Stimulated activated CD4-positive, alpha-beta T cell treated with anti-CD3 and anti-CD28 coated beads, Interleukin-1b, Interleukin-23, amount 100 ng/mL, for 24 hours (primary cell): ENCODE results near the gene NRTN.

ENCODE experiments used
- DNase-seq, 4 experiments: peaks; one replicate each; pipeline ENCODE4 v3.0.0-alpha.2; 2020; ENCODE audit warnings: low read depth in 4 of 4, low spot score in 1 of 4

The NRTN gene

DNA sequence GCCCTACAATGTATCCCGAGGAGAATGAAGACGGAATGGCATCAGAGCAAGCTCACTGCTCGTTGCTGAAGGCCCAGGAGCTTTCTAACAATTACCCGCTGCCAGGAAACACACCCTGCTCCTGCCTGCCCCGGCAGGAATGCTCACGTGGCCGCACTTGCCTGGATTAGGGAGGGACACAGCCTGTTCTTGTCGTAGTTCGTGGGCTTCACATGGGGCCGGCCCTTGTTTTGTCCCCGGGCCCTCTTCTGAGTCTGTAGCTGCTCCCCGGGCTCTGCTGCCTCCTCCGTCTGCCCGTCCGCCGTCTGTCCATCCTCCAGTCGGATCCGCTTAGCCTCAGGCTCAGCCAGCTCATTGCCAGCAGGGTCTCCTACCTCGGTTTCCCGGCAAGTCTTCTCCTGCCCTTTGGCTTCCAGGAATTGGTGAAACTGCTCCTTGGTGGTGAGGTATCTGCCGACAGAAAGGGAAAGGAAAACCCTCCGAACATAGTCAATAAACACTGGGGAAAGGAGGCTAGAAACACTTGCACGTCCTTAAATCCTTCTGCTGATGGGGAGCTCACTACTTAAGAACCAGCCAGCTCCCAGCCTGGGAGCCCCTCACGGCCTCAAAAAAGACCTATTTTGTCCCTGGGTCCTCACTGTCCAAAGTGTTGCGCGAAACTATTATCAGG lies 14.8 kb upstream of the NRTN start:
- no peak for DNase-seq

DNA sequence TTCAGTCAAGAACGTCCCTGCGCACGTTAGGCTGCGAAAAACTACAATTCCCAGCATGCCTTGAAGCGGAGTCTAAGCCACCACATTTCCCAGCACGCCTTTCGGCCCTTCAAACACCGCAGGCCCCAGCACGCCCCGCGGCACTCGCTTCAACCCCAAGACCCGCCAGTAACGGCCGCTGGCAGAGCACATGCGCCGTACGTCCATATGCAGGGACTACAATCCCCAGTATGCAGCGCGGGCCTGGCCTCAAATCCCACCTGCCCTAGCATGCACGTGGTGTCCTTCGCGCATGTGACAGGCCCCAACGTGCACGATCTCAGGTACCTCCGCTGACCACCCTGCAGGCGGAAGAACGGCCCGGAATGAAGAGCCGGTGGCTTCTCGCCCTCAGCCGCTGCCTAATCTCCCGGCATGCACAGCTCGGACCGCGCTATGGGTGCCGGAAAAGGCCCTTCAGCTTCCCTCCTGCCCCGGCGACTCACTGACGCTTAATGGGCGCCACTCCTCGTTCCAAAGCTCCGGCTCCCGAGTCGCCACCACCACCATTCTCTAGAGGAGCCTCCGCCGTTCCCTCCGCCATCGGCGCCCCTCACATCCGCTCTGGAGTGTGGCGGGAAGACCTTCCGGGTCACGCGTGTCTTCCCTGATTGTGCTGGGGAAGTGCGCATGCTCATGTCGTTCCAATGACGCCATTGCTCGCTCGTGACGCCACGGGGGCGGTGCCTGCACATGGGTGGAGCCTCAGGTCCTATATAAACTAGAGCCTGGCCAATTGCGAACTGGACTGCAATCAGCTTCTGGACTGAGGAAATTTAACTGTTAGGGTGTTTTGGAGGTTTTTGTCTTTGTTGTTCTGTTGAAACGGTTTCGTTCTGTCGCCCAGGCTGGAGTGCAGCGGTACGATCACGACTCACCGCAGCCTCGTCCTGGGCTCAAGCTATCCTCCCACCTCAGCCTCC lies 14.0 kb upstream of the NRTN start, which contains the start of gene DUS3L:
Gene DUS3L, minus strand, starts transcription at position 605 of the 962 bp plus-strand sequence. Its CDS starts 22 bp downstream, at position 583.
- peak; percentile 85 to 95 (median 90) for DNase-seq

DNA sequence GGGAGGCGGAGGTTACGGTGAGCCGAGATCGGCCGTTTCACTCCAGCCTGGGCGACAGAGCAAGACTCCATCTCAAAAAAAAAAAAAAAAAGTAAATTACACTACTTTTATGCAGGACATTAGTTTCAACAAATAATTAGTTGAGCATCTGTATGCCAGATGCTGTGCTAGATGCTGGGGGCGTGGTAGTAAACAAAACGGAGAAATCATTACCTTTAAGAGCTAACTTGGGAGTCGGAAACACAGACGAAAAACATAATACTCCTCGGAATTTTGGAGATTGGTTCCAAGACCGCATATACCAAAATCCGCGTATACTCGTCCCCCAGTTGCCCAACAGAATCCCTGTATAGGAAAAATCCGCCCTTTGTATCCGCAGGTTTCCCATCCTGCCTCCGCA lies 12.6 kb upstream of the NRTN start:
- DNase-seq, result no peak

DNA sequence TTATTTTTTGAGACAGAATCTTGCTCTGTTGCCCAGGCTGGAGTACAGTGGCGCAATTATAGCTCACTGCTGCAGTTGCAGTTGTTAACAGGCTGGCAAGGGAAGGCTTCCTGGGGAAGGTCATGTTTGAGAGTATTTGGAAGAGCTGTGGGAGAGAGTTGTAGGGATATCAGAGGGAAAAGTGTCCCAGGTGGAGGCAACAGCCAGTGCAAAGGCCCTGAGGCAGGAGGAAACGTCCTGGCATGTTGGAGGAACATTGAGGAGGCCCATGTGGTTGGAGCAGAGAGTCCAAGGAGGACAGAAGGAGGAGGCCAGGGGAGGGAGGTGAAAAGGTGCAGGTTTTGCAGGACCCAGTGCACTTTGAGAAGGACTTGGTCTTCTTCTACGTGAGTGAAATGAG lies 11.7 kb upstream of the NRTN start:
- no peak for DNase-seq

GRCh38 chr19:5795382-5795919 lies 9.4 kb upstream of the NRTN start:
- DNase-seq, result no peak

DNA sequence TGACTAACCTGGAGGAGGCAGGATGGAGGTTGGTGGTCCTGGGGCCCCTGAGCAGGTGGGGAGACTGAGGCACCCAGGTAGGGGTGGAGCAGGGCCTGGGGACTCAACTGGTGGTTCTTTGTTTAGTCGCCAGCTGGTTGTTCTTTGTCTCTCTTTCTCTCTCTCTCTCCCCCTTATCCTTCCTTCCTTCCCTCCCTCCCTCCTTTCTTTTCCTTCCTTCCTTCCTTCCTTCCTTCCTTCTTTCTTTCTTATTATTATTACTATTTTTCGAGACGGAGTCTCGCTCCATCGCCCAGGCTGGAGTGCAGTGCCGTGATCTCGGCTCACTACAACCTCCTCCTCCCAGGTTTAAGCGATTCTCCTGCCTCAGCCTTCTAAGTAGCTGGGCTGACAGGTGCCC lies 6.6 kb upstream of the NRTN start:
- no peak for DNase-seq

GRCh38 chr19:5799247-5800241 lies 5.3 kb upstream of the NRTN start:
- DNase-seq, result no peak

- DNase-seq, result no peak
Measured at GRCh38 chr19:5800361-5801270, 4.3 kb upstream of the NRTN start.

DNA sequence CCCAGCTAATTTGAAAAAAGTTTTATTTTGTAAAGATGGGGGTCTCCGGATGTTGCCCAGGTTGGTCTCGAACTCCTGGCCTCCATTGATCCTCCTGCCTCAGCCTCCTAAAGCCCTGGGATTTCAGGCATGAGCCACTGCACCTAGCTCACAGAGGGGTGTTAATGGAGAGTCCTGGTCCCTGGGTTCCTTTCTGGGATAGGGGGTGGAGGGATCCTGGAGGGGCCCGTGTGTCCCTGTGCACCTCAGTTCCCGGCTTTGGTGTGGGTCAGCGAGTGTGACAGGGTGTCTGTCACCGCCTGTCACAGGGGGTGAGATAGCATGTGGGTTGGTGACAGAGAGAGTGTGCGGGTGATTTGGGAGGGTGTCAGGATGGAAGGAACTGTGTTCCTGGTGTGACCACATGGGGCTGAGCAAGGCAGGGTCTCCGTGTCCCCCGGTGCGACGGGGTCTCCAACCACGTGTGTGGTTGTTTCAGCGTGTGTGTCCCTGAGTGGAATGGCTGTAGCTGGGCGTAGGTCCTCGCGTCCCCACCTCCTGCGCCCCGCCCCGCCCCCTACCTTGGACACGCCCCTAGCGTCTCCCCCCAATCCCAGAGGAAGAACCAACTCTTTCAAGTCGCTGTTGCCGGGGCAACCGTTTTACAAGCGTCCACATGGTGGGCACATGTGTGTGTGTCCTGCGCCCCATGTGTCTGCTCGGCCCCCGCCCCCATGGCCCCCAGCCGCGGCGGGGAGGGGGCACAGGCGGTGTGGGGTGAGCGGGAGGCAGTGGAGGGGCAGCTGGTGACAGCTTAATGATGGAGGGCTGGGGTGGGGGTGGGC lies 2.9 kb upstream of the NRTN start:
- no peak for DNase-seq

DNA sequence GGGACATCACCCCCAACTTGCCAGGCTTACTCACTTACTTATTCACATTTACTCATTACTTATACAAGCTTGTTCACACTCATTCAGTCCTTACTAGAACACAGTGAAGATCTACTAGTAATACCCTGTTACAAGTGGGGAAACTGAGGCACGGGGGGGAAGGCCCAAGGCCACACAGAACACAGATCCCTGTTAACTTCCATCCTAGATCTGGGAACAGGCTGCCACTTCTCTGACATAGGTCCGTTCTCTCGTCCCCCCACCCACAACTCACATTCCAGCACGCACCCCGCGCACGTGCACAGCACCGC lies 1.5 kb upstream of the NRTN start:
- no peak for DNase-seq

DNA sequence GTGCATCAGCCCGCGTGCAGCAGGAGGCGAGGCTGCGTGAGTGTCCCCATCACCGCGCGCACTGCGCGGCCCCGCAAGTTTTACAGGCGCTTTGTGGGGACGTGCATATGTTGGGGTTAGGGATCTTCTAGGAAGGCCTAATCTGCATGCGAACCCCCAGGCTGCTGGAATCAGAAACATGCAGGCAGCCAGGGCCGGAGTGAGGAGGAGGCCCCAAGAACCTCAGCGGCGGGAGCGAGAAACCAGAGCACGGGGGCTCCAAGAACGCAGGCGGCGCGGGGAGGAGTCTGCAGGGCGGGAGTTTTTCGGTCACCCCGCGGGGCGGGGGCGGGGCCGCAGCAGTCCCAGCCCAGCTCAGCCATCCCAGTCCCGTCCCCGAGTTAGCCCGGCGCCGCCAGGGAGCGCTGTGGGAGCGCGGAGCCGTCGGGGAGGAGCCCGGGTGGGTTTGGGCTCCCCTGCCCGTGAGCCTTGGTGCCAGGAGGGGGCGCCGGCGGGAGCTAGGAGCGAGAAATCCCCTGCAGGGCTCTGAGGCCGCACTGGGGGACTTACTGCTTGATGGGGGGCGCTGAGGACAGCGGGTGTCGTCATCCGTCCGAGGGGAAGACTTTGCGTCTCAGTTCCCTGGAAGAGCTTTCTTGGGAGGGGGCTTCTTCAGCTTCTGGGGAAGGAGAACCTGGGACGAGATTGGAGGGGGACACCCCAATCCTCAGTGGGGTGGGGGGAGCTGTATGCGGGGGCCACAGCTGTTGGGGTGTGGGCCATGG lies 933 bp upstream of the NRTN start:
- peak; percentile 79 to 94 (median 90) for DNase-seq

DNA sequence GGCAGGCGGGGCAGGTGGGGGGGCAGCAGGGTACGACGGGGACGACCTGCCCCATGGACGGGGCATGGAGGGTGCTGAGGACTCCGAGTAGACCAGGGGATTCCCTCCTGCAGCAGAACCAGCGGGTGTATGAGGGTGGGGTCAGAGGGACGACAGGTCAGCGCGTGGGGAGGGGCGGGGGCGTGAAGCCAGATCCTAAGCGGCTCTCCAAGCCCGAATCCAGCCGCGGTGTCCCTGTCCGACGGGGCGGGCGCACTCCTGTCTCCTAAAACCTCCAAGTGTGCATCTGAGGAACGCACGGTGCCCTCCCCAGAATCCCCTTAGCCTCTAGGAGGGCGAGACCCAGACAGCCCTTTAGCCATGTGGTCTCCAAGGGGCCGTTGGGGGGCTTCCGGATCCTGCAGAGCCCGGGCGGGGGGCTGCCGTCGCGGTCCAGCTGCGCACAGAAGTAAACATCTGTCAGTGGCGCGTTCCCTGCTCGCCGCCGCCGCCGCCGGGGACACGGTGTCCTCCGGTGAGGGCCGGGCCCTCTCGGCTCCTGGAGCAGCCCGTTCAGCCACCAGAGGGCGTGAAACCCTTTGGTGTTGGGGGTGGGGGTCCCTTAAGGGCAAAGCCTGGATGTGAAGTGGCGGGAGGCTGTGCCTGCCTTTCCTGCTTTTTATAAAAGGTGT lies 730 bp downstream of the NRTN start:
- no peak for DNase-seq

GRCh38 chr19:5806133-5806489 lies 1.2 kb downstream of the NRTN start:
- no peak for DNase-seq

DNA sequence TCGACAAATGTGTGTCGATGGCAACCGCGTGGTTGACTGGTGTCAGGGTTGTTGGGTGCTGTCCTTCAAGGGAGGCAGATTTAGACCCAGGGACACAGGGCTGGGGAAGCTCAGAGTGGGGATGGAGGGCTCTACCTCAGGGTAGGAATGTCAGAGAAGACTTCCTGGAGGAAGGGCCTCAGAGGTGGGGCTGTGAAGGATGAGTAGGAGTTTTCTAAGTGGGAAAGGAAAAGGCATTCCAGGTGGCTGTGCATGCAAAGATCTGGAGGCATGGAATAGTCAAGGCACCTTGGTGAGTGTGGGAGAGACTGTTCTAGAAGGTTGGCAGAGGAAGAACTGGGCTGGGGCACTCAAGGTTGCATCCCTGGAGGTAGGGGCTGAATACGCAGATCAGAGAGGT lies 2.0 kb downstream of the NRTN start:
- no peak for DNase-seq

GRCh38 chr19:5808120-5808816 lies 3.4 kb downstream of the NRTN start:
- no peak for DNase-seq

- DNase-seq, result no peak
Measured at GRCh38 chr19:5809053-5809452, 4.2 kb downstream of the NRTN start.

GRCh38 chr19:5809469-5809868 lies 4.6 kb downstream of the NRTN start:
- DNase-seq, result no peak
